HG03175 (cell line): ENCODE measurements around the gene KAT2A.
"Not testable (repeated sequence)": the region's sequence is repeated elsewhere in the genome, so short reads cannot be mapped to it uniquely, and the experiment has no call there.

Source experiments
- ATAC-seq: cut with Tn5 transposase; IDR thresholded peaks from one replicate; pipeline ENCODE4 v1.9.1; 2021; ENCODE audit warnings: mild to moderate bottlenecking, moderate library complexity; ENCODE audit not compliant: unreplicated experiment

KAT2A gene

GRCh38 chr17:42120770-42121769, at the start of gene KAT2A:
Gene KAT2A (minus strand): TSS chr17:42121367. CDS start chr17:42121304, 63 bp downstream.
- ATAC-seq: peak; percentile 63

GRCh38 chr17:42169351-42169750, 48.2 kb upstream of the KAT2A start:
- no peak for ATAC-seq

- ATAC-seq: no peak
Observed at GRCh38 chr17:42167807-42168206, 46.6 kb upstream of the KAT2A start.

GRCh38 chr17:42166196-42166763, 45.1 kb upstream of the KAT2A start:
- ATAC-seq: no peak

GRCh38 chr17:42165751-42166150, 44.6 kb upstream of the KAT2A start:
- ATAC-seq: no peak

GRCh38 chr17:42163696-42164407, 42.7 kb upstream of the KAT2A start:
- ATAC-seq: no peak

GRCh38 chr17:42163113-42163512, 41.9 kb upstream of the KAT2A start:
- ATAC-seq: no peak

- no peak for ATAC-seq
Observed at GRCh38 chr17:42160531-42160910, 39.4 kb upstream of the KAT2A start.

GRCh38 chr17:42159796-42160530, 38.8 kb upstream of the KAT2A start:
- ATAC-seq: no peak

- ATAC-seq: no peak
Observed at GRCh38 chr17:42155614-42156045, 34.5 kb upstream of the KAT2A start.

- peak; percentile 10 for ATAC-seq
Observed at GRCh38 chr17:42153919-42154742, 33.0 kb upstream of the KAT2A start.

GRCh38 chr17:42146911-42147607, 25.9 kb upstream of the KAT2A start:
- no peak for ATAC-seq

- ATAC-seq: not testable (repeated sequence)
Observed at GRCh38 chr17:42143138-42143537, 22.0 kb upstream of the KAT2A start.

- ATAC-seq: no peak
Observed at GRCh38 chr17:42142371-42142896, 21.3 kb upstream of the KAT2A start.

GRCh38 chr17:42141382-42141781, 20.2 kb upstream of the KAT2A start:
- no peak for ATAC-seq

- not testable (repeated sequence) for ATAC-seq
Observed at GRCh38 chr17:42140690-42141089, 19.5 kb upstream of the KAT2A start.

GRCh38 chr17:42138749-42139492, 17.8 kb upstream of the KAT2A start:
- no peak for ATAC-seq

- ATAC-seq: no peak
Observed at GRCh38 chr17:42136654-42137051, 15.5 kb upstream of the KAT2A start.
